Thyroid gland (tissue), 4 donors: ENCODE measurements around the gene MGST3. TPM values are rescaled to one million over a fixed set of nuclear protein-coding genes. Genes with fewer than 3 reads are reported as not detected.
"Not testable (repeated sequence)": the region's sequence is repeated elsewhere in the genome, so short reads cannot be mapped to it uniquely, and the experiment has no call there.

ENCODE experiments used
- DNase-seq, 2 donors: peaks; one replicate each; pipeline ENCODE4 v3.0.0-alpha.2; 2019
- H3K27ac ChIP-seq, 3 donors: fragments of 200-600 bp; sonication (generic); 1 replicate in 2 of 3; 2 replicates in 1 of 3; pipeline ENCODE4 v1.5.1; 2016 to 2019; ENCODE audit warnings: mild to moderate bottlenecking in 1 of 3, moderate library complexity in 1 of 3
- H3K27me3 ChIP-seq: fragments of 200-600 bp; sonication (generic); one replicate; pipeline ENCODE4 v1.5.1; 2019
- H3K36me3 ChIP-seq, 2 donors: fragments of 200-600 bp; sonication (generic); one replicate each; pipeline ENCODE4 v1.5.1; 2016 to 2019
- H3K4me1 ChIP-seq, 2 donors: fragments of 200-600 bp; sonication (generic); one replicate each; pipeline ENCODE4 v1.5.1; 2017 to 2019
- H3K4me3 ChIP-seq, 3 donors: fragments of 200-600 bp; sonication (generic); replicated peaks in 1 of 3; 1 replicate in 2 of 3; 2 replicates in 1 of 3; pipeline ENCODE4 v1.5.1; 2016; ENCODE audit warnings: mild to moderate bottlenecking in 1 of 3
- H3K9me3 ChIP-seq: fragments of 200-600 bp; sonication (generic); one replicate; pipeline ENCODE4 v1.5.1; 2017
- CTCF ChIP-seq, 6 experiments: fragments of 200-600 bp in 3 of 6; fragments of 450-650 bp in 3 of 6; sonication (generic) in 3 of 6; IDR thresholded peaks; one replicate each; pipeline ENCODE4 v1.5.1; 2016 to 2019; ENCODE audit warnings: antibody characterized with exemption in 6 of 6, mild to moderate bottlenecking in 2 of 6, inconsistent platforms in 1 of 6, moderate library complexity in 1 of 6
- POLR2A ChIP-seq, 2 donors: fragments of 450-650 bp; IDR thresholded peaks; one replicate each; pipeline ENCODE4 v1.6.1; 2017; ENCODE audit warnings: antibody characterized with exemption in 2 of 2, mild to moderate bottlenecking in 2 of 2, moderate library complexity in 1 of 2
- WGBS, 2 donors: methylation state at CpG; one replicate each; pipeline ENCODE4 v1.1.5; 2017; 5-methylcytosine and 5-hydroxymethylcytosine counted together
- intact Hi-C: fragments of 100-400 bp; cut with DNase I; formaldehyde crosslinking; loops from one replicate; pipeline ENCODE4 v1.15.1; 2023
- total RNA-seq, 4 donors: library from RNA; depleted of rRNA; stranded (reverse); fragments of >200 nt; gene quantifications; one replicate each; pipeline ENCODE4 v1.2.3, GENCODE V29; 2016

The MGST3 gene
- total RNA-seq, 4 donors from 2014 or later = 146 to 366 (median 307) TPM

GRCh38 chr1:165697491-165697880 lies 66.5 kb downstream of the MGST3 start:
- H3K27me3 ChIP-seq = no peaks in the 10 kb centered on the region
- TF ChIP-seq POLR2A (IDR thresholded peaks at IDR 0.05) (no peak), CTCF (IDR thresholded peaks at IDR 0.05) (no peak)
- no peaks in the 10 kb centered on the region for H3K36me3 ChIP-seq
- no peak for DNase-seq
- intact Hi-C loops = no loop called here
- no peaks in the 10 kb centered on the region for H3K9me3 ChIP-seq
- peak overlapping the region; percentile 89 to 99 (median 91) for H3K4me3 ChIP-seq
- H3K27ac ChIP-seq = peak overlapping the region; percentile 97 to 99 (median 97)
- H3K4me1 ChIP-seq = peaks cover 9 to 28% of the 10 kb centered on the region in 2 donors
- WGBS, 2 donors = 57 to 58% methylated on average over 8 of the region's 8 CpGs

GRCh38 chr1:165697881-165698760 lies 67.1 kb downstream of the MGST3 start, which contains the start of gene ALDH9A1:
Gene ALDH9A1 (minus strand): TSS chr1:165698562. CDS start chr1:165698558, 4 bp downstream.
- no peaks in the 10 kb centered on the region for H3K9me3 ChIP-seq
- no peaks in the 10 kb centered on the region for H3K27me3 ChIP-seq
- peak; percentile 84 to 90 for DNase-seq
- TF ChIP-seq CTCF (IDR thresholded peaks at IDR 0.05) (peak in 3 of 6 experiments; percentile 6 to 32 (median 32)), POLR2A (IDR thresholded peaks at IDR 0.05) (peak in 1 of 2 donors; percentile 93)
- H3K36me3 ChIP-seq = no peaks in the 10 kb centered on the region
- peaks cover 9 to 28% of the 10 kb centered on the region in 2 donors for H3K4me1 ChIP-seq
- WGBS, 2 donors = 1% methylated on average over 23 to 29 of the region's 65 CpGs
- peak within 1 kb of the TSS; percentile 97 to 99 (median 97) for H3K27ac ChIP-seq
- H3K4me3 ChIP-seq = peak within 1 kb of the TSS; percentile 89 to 99 (median 91)
- intact Hi-C loops = no loop called here

GRCh38 chr1:165698761-165699052 lies 67.7 kb downstream of the MGST3 start:
- peaks cover 9 to 28% of the 10 kb centered on the region in 2 donors for H3K4me1 ChIP-seq
- DNase-seq = no peak
- peak overlapping the region; percentile 89 to 99 (median 91) for H3K4me3 ChIP-seq
- H3K27ac ChIP-seq = peak overlapping the region; percentile 97 to 99 (median 97)
- intact Hi-C loops = no loop called here
- no peaks in the 10 kb centered on the region for H3K36me3 ChIP-seq
- no peaks in the 10 kb centered on the region for H3K27me3 ChIP-seq
- no peak for TF ChIP-seq POLR2A (IDR thresholded peaks at IDR 0.05)
- no peak for TF ChIP-seq CTCF (IDR thresholded peaks at IDR 0.05)
- 0 to 4% methylated on average over 7 of the region's 7 CpGs for WGBS, 2 donors
- no peaks in the 10 kb centered on the region for H3K9me3 ChIP-seq

GRCh38 chr1:165699577-165699976 lies 68.5 kb downstream of the MGST3 start:
- DNase-seq = no peak
- no peak overlapping the region for H3K27ac ChIP-seq
- H3K4me1 ChIP-seq = peaks cover 9 to 28% of the 10 kb centered on the region in 2 donors
- H3K36me3 ChIP-seq = no peaks in the 10 kb centered on the region
- WGBS, 2 donors = 92 to 94% methylated on average over 3 of the region's 3 CpGs
- no peaks in the 10 kb centered on the region for H3K27me3 ChIP-seq
- H3K4me3 ChIP-seq = no peak overlapping the region
- TF ChIP-seq CTCF (IDR thresholded peaks at IDR 0.05) (no peak), POLR2A (IDR thresholded peaks at IDR 0.05) (no peak)
- intact Hi-C loops = no loop called here
- no peaks in the 10 kb centered on the region for H3K9me3 ChIP-seq

GRCh38 chr1:165701922-165702321 lies 70.9 kb downstream of the MGST3 start:
- H3K27ac ChIP-seq, H3K36me3 ChIP-seq, H3K4me1 ChIP-seq, H3K27me3 ChIP-seq, H3K4me3 ChIP-seq, H3K9me3 ChIP-seq: not testable (repeated sequence)
- WGBS, 2 donors = 65 to 77% methylated on average over 7 of the region's 7 CpGs
- peak; percentile 46 to 73 for DNase-seq
- intact Hi-C loops = loop anchor here (5.0 kb wide), 1 partner anchor 75 kb away; no protein-coding TSS in a partner anchor
